ENCODE data around the gene CEBPB.

CEBPB gene

DNA sequence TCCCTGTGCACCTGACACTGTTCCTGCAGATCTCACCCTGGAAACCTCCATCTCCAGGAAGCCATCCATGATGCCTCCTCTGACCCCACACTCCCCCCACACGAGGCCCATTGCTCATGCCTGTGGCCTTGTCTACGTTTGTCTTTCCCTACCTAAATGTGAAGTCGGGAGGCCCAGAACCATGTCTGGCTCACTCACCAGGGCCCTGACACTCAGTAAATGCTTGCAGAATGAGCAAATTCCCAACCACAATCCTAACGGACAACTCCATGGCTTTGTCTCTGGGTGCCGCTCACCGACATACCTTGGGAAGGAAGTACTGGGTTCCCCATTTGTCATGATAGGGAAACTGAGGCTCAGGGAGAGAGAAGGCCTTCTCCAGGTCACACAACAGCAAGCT is 44.4 kb upstream of the CEBPB start:
- TF ChIP-seq, protein P1, sequence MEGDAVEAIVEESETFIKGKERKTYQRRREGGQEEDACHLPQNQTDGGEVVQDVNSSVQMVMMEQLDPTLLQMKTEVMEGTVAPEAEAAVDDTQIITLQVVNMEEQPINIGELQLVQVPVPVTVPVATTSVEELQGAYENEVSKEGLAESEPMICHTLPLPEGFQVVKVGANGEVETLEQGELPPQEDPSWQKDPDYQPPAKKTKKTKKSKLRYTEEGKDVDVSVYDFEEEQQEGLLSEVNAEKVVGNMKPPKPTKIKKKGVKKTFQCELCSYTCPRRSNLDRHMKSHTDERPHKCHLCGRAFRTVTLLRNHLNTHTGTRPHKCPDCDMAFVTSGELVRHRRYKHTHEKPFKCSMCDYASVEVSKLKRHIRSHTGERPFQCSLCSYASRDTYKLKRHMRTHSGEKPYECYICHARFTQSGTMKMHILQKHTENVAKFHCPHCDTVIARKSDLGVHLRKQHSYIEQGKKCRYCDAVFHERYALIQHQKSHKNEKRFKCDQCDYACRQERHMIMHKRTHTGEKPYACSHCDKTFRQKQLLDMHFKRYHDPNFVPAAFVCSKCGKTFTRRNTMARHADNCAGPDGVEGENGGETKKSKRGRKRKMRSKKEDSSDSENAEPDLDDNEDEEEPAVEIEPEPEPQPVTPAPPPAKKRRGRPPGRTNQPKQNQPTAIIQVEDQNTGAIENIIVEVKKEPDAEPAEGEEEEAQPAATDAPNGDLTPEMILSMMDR (IDR thresholded peaks at IDR 0.05; ENCODE audit: low read depth, low read length) = no peak
- H3K4me3 ChIP-seq (ENCODE audit: low read depth, low read length) = no peak overlapping the region

DNA sequence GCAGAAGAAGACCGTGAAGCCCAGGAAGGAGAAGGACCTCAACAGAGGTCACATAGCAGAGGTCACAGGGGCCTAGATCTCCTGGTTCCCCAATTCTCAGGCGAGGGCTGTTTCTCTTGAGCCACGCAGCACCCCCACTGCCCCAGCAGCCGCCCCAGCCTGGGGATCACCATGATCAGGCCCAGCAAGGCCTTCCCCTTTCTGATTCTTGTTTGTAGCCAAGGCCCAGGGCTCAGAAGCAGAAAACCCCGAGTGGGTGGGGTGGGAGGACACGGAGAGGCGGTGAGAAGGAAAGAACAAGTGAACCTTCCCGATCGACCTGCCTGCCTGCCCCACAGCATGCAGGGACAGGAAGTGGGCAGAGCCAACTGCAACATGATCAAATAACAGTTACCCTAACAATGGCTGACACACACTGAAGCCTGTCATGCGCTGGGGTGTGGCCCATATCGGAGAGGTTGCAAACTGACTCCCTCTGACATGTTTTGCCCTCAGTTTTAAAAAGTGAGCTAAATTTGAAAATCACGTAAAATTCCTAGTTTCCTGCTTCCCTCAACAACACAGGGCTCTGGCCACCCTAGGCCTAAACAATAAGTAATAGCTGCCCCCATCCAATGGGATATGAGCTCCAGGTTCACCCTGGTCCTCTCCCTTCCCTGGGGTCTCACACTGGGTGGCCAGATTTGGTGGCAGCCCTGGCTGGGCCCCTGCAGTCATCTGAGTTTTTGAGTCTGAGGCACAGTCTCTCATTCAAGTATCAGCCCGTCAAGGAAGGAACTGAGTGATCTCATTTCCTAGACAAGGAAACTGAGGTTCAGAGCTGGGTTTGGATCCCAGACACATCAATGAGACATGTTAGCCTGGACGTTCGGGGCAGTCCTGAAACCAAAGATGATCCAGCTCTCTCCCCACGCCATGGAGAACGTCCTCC is 43.6 kb upstream of the CEBPB start:
- TF ChIP-seq, protein P1 (IDR thresholded peaks at IDR 0.05; ENCODE audit: low read depth, low read length) = no peak
- no peak overlapping the region for H3K4me3 ChIP-seq (ENCODE audit: low read depth, low read length)

DNA sequence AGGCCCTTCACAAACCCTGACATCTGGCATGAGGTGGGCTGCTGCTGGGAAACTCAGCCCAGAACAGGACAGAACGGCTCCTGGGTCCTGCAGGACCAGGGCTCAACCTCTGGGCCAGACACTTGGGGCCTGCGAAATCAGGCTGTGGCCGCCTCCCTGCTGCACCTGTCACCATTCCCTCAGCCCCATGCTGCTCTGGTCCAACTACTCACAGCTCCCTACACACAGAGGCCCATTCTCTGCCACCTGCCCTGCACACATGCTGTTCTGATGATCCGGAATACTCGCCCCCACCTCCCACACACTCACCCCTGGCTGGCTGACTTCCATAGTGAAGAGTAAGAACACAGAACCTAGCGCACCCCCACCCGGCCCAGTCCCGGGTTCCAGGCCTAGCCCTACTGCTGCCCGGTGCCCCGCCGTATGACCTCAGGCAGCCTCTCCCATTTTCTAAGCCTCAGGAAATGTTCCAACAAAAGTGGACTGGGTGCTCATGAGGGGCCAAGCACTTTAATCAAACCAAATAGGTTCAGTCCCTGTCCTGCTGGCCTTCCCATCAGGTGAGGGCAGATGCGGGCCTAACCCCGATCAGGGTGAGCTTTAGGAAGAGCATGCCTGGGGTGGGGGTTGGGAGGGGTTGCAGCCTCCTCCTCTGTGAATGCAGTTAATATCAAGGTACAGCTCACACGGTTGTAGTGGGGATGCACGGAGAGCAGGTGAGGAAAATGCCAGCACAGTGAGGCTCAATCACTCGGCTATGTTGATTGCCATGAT is 41.0 kb upstream of the CEBPB start:
- TF ChIP-seq, protein P1 (IDR thresholded peaks at IDR 0.05; ENCODE audit: low read depth, low read length) = no peak
- no peak overlapping the region for H3K4me3 ChIP-seq (ENCODE audit: low read depth, low read length)

DNA sequence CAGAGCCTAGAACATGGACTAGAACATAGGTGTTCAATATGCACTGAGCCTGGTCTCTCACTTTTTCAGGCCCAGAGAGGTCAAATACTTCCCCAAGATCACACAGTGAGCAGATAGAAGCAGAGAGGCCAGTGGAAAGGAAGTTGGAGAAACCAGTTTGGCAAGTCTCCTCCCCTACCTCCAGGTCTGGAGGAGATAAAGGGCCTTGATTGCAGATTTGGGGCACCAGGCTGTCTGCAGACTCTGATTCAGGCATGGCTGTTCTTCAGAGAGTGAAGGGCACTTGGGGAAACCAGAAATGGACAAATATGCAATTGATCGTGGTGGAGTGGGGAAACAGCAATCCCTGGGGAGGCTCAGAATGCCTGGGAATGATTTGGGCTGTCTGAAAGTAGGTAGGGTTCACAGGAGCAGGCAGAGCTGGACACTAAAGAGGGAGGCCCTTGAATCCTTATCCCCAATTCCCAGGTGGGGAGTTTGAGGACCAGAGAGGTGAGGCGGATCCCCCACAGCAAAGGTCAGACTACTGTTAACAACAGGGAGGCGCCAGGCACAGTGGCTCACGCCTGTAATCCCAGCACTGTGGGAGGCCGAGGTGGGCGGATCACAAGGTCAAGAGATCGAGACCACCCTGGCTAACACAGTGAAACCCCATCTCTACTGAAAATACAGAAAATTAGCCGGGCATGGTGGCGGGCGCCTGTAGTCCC is 39.4 kb upstream of the CEBPB start:
- H3K4me3 ChIP-seq (ENCODE audit: low read depth, low read length) = no peak overlapping the region
- TF ChIP-seq, protein P1 (IDR thresholded peaks at IDR 0.05; ENCODE audit: low read depth, low read length) = no peak

DNA sequence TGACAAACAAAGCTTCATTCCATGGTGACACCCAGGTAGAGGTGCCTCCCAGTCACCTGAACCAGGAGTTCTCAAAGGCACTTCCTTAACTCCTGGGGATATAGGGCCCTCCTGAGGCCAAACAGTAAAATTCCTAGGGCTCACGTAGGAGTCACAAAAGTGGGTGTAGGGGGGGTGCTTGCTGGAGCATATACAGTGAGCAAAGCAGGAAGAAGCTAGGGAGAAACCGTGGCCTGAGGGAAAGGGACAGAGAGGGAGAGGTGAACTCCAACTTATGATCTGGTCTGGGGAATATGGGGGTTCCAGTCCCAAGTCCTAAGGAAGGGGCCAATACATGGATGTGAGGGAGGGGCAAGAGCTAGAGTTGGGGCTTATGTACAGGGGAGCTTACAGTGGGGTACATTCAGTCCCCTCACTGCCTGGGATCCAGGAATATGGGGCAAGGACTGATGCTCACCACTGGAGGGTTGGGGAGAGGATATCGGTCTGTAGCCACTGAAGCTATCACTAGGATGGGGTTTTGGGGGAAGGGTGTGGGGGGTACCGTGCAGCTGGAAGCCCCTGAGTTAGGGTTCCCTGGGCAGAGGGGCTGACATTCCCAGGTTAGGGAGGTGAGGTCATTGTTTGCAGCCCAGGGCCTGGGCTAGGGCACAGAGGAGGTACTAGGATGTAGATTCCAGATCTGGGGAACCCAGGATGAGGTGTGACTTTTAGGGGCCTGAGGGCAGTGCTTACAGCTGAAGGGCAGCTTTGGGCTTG is 38.1 kb upstream of the CEBPB start:
- TF ChIP-seq, protein P1 (IDR thresholded peaks at IDR 0.05; ENCODE audit: low read depth, low read length) = no peak
- peak overlapping the region; percentile 98 for H3K4me3 ChIP-seq (ENCODE audit: low read depth, low read length)

DNA sequence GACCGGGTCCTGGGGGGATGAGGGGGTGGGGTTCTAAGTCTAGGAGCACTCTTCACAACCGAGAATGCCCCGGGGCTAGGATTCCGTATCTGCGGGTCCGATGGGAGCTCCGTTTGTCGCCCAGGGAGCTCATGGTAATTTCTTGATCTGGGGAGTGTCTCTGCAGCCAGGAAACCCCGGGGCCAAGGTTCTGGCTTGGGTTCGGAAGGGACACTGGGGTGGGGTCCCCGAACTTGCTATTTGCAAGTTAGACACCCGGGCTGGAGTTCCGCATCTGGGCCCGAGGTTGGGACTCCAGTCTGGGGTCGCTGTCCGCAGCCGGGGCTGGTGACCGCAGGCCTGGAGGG is 37.5 kb upstream of the CEBPB start:
- peak overlapping the region; percentile 98 for H3K4me3 ChIP-seq (ENCODE audit: low read depth, low read length)
- TF ChIP-seq, protein P1 (IDR thresholded peaks at IDR 0.05; ENCODE audit: low read depth, low read length) = no peak
